Islet of Langerhans (tissue), 1 donor: ENCODE measurements around the gene PTCHD1.

Experiments
- FAIRE-seq: peaks from one replicate; lab custom pipeline; 2011; peaks lifted over from hg19 to GRCh38; lab: Jason Lieb, UNC

Gene PTCHD1

GRCh38 chrX:23398570-23398969 lies 63.9 kb downstream of the PTCHD1 start:
- FAIRE-seq: no peak

- no peak for FAIRE-seq
Measured at GRCh38 chrX:23403849-23404248, 69.2 kb downstream of the PTCHD1 start.

GRCh38 chrX:23422912-23423311 lies 88.3 kb downstream of the PTCHD1 start:
- no peak for FAIRE-seq

- FAIRE-seq: no peak
Measured at GRCh38 chrX:23434356-23434884, 99.8 kb downstream of the PTCHD1 start.

GRCh38 chrX:23435108-23435507 lies 100.5 kb downstream of the PTCHD1 start:
- no peak for FAIRE-seq

GRCh38 chrX:23435575-23435974 lies 100.9 kb downstream of the PTCHD1 start:
- no peak for FAIRE-seq

- no peak for FAIRE-seq
Measured at GRCh38 chrX:23436875-23437274, 102.2 kb downstream of the PTCHD1 start.

- FAIRE-seq: no peak
Measured at GRCh38 chrX:23451266-23451665, 116.6 kb downstream of the PTCHD1 start.
